ENCODE measurements around the gene TUFT1. TPM values are rescaled to one million over a fixed set of nuclear protein-coding genes. Genes with fewer than 3 reads are reported as not detected.

TUFT1 gene
- polyA plus RNA-seq, 1 donor from 2014 or later: 25.8 TPM

DNA sequence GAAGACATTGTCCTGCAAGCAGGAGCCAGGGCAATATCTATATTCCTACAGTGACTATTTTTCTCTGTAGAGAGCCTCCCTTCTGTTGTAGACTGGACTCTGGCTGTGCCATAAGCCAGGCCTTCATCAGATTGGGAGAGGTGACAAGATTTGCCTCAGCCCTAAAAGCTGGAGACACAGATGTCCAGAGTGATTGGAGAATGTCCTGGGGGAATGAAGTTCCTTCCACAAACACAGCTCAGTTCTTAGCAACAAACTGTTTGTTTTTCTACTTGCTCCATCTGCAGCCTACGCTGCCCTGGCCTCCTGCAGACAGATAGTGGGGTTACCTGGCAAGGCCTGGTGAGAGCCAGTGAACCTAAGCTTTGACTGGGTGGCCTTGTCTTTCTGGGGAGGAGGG lies 41.8 kb downstream of the TUFT1 start:
- Histone ChIP-seq H3K9me3 (ENCODE audit: low read length) (no peaks in the 10 kb centered on the region), H3K27me3 (ENCODE audit: insufficient read depth, low read depth, low read length) (no peaks in the 10 kb centered on the region), H4K20me1 (ENCODE audit: insufficient read depth) (no peaks in the 10 kb centered on the region), H3K36me3 (ENCODE audit: insufficient read depth, low read length) (peaks cover 12% of the 10 kb centered on the region), H3K4me2 (ENCODE audit: low read length) (no peak overlapping the region), H3F3A (ENCODE audit: insufficient read depth, low read length, poor library complexity, severe bottlenecking) (no peaks in the 10 kb centered on the region), H3K79me2 (replicated peaks; ENCODE audit: insufficient read depth, low read length) (no peaks in the 10 kb centered on the region), H2AFZ (ENCODE audit: low read depth, low read length) (no peak overlapping the region), H3K9me2 (ENCODE audit: insufficient read depth, low read length) (no peaks in the 10 kb centered on the region), H3K4me3 (ENCODE audit: low read length) (no peak overlapping the region), H3K9ac (ENCODE audit: low read length) (no peak overlapping the region), H3K27ac (ENCODE audit: low read length) (no peak overlapping the region)
- TF ChIP-seq MXI1 (conservative IDR thresholded peaks at IDR 0.05; ENCODE audit: poor library complexity, severe bottlenecking) (no peak), EP300 (conservative IDR thresholded peaks at IDR 0.05; ENCODE audit: poor library complexity, severe bottlenecking) (no peak), POLR2AphosphoS5 (IDR thresholded peaks at IDR 0.05) (no peak), RAD21 (conservative IDR thresholded peaks at IDR 0.05) (no peak), TAF1 (IDR thresholded peaks at IDR 0.05; ENCODE audit: low read depth) (no peak), EZH2 (IDR thresholded peaks at IDR 0.05; ENCODE audit: borderline replicate concordance, insufficient read depth, low read length, poor library complexity, severe bottlenecking) (no peak), SMC3 (conservative IDR thresholded peaks at IDR 0.05; ENCODE audit: poor library complexity) (no peak)
- TF ChIP-seq, protein P1, sequence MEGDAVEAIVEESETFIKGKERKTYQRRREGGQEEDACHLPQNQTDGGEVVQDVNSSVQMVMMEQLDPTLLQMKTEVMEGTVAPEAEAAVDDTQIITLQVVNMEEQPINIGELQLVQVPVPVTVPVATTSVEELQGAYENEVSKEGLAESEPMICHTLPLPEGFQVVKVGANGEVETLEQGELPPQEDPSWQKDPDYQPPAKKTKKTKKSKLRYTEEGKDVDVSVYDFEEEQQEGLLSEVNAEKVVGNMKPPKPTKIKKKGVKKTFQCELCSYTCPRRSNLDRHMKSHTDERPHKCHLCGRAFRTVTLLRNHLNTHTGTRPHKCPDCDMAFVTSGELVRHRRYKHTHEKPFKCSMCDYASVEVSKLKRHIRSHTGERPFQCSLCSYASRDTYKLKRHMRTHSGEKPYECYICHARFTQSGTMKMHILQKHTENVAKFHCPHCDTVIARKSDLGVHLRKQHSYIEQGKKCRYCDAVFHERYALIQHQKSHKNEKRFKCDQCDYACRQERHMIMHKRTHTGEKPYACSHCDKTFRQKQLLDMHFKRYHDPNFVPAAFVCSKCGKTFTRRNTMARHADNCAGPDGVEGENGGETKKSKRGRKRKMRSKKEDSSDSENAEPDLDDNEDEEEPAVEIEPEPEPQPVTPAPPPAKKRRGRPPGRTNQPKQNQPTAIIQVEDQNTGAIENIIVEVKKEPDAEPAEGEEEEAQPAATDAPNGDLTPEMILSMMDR (IDR thresholded peaks at IDR 0.05; ENCODE audit: poor library complexity, severe bottlenecking): no peak
- TF ChIP-seq, protein P2, sequence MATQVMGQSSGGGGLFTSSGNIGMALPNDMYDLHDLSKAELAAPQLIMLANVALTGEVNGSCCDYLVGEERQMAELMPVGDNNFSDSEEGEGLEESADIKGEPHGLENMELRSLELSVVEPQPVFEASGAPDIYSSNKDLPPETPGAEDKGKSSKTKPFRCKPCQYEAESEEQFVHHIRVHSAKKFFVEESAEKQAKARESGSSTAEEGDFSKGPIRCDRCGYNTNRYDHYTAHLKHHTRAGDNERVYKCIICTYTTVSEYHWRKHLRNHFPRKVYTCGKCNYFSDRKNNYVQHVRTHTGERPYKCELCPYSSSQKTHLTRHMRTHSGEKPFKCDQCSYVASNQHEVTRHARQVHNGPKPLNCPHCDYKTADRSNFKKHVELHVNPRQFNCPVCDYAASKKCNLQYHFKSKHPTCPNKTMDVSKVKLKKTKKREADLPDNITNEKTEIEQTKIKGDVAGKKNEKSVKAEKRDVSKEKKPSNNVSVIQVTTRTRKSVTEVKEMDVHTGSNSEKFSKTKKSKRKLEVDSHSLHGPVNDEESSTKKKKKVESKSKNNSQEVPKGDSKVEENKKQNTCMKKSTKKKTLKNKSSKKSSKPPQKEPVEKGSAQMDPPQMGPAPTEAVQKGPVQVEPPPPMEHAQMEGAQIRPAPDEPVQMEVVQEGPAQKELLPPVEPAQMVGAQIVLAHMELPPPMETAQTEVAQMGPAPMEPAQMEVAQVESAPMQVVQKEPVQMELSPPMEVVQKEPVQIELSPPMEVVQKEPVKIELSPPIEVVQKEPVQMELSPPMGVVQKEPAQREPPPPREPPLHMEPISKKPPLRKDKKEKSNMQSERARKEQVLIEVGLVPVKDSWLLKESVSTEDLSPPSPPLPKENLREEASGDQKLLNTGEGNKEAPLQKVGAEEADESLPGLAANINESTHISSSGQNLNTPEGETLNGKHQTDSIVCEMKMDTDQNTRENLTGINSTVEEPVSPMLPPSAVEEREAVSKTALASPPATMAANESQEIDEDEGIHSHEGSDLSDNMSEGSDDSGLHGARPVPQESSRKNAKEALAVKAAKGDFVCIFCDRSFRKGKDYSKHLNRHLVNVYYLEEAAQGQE (IDR thresholded peaks at IDR 0.05; ENCODE audit: borderline replicate concordance): no peak

DNA sequence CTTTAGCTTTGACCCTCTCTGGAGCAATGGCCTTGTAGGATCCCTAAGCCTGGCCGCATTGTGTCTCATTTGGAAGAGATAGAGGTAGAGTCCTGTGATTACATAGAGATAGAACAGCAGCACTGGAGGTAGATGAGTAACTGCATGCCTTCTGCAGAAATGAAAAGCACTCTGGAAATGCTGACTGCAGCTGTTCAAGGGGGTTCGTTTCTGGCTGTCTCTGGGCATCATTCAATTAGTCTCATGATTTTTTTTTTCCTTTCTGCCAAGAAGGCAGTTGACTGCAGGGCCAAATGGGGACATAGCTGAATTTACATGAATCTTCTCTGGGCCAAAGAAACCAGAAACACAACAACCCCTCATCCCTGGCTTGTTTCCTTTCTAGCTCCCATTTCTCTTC lies 43.7 kb downstream of the TUFT1 start:
- no peak overlapping the region for H3K4me2 ChIP-seq (ENCODE audit: low read length)
- TF ChIP-seq SMC3 (conservative IDR thresholded peaks at IDR 0.05; ENCODE audit: poor library complexity) (no peak), TAF1 (IDR thresholded peaks at IDR 0.05; ENCODE audit: low read depth) (no peak), RAD21 (conservative IDR thresholded peaks at IDR 0.05) (no peak), MXI1 (conservative IDR thresholded peaks at IDR 0.05; ENCODE audit: poor library complexity, severe bottlenecking) (no peak)
- TF ChIP-seq, protein P2 (IDR thresholded peaks at IDR 0.05; ENCODE audit: borderline replicate concordance): no peak
- TF ChIP-seq, protein P1 (IDR thresholded peaks at IDR 0.05; ENCODE audit: poor library complexity, severe bottlenecking): no peak
- no peaks in the 10 kb centered on the region for H3K79me2 ChIP-seq (replicated peaks; ENCODE audit: insufficient read depth, low read length)

More for the DNA sequence above, 43.7 kb downstream of the TUFT1 start:
- Histone ChIP-seq H3K9me2 (ENCODE audit: insufficient read depth, low read length) (no peaks in the 10 kb centered on the region), H3K9ac (ENCODE audit: low read length) (no peak overlapping the region), H4K20me1 (ENCODE audit: insufficient read depth) (no peaks in the 10 kb centered on the region), H3K27me3 (ENCODE audit: insufficient read depth, low read depth, low read length) (no peaks in the 10 kb centered on the region), H3F3A (ENCODE audit: insufficient read depth, low read length, poor library complexity, severe bottlenecking) (no peaks in the 10 kb centered on the region), H3K36me3 (ENCODE audit: insufficient read depth, low read length) (peaks cover 12% of the 10 kb centered on the region), H3K9me3 (ENCODE audit: low read length) (no peaks in the 10 kb centered on the region), H3K27ac (ENCODE audit: low read length) (no peak overlapping the region), H2AFZ (ENCODE audit: low read depth, low read length) (no peak overlapping the region), H3K4me3 (ENCODE audit: low read length) (no peak overlapping the region)
